Activated gamma-delta T cell treated with Interleukin-2 at 50 U/mL for 16 hours (primary cell): ENCODE measurements around the gene ALDH3B1.

Source experiments
- DNase-seq: peaks from one replicate; pipeline ENCODE4 v3.0.0-alpha.2; 2020

The ALDH3B1 gene

DNA sequence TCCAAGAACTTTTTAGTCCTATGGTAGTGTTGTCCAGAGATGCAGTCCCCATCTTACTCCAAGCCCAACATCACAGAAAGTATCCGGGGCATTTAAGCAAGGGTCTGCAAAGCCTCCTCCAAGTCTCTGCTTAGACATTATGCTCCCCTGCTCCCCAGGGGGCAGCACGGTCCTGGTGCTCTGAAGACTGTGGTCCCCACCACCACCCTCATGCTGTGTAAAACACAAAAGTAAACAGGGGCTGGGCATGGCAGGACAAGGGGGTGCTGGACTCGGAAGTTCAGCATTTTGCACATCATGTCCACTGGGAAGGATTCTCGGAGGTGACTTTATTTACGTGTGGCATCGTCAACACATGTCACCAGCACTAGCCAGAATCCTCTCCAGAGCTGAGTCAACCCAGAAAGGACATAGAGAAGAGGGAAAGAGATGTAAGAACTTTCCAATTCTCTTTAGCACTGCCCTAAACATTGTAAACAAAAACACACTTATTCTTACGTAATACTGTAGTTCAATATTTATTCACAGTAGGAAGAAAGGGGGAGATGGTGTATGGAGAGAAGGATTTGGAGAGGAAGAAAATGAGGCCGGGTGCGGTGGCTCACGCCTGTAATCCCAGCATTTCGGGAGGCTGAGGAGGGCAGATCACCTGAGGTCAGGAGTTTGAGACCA, 66.4 kb downstream of the ALDH3B1 start:
- no peak for DNase-seq

DNA sequence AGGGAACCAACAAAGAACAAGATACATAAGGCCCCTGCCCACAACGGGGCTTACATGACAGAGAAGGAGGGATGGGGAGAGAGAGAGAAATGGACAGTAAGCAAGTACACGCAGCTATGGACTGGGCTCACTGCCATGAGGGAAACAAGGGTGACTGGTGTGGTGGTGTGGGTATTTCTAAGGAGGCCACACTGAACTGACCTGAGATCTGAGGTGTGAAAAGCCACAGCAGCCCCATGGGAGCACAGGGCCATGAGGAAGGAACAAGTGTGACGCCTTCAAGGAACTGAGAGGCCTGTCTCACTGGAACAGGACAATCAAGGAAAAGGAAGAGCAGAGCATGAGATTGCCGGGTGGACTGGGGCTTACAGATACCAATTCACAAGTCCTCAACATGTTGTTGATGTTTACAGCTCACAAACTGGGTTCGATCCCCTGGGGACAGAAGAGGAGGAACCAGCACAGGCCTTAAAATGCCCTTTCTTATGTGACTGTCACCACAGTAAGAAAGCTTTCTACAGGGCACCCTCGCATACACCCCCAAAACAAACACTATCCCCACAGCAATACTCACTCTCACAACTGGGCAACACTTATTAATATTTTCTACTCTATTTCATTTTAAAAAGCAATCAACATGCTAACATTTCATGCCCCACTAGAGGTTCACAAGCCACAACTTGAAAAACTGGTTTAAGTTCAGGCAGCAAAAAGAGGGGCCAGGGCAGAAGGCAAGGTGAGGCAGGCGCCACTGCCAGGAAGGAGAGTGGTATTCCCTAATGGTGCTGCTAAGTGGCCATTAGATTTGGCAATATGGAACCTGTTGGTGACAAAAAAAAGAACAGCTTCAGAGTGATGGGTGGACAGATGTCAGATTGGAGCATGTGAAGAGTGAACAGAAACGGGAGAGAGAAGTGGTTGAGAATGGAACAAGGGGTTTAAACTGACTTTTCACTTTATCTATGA, 67.8 kb downstream of the ALDH3B1 start:
- DNase-seq, result no peak
